ENCODE results near the gene TGFBR3L.

The TGFBR3L gene

GRCh38 chr19:7873304-7874075, 41.1 kb upstream of the TGFBR3L start:
- no peak overlapping the region for H3K4me3 ChIP-seq (ENCODE audit: low read depth, low read length)
- TF ChIP-seq CTCF (IDR thresholded peaks at IDR 0.05; ENCODE audit: low read depth, low read length, missing control alignments) = no peak
- DNase-seq (ENCODE audit: low read depth) = no peak

GRCh38 chr19:7874076-7874896, 40.3 kb upstream of the TGFBR3L start, which contains the start of gene PRR36:
TSS of gene PRR36 (minus strand) at chr19:7874390. CDS start at chr19:7873689, 701 bp downstream.
- no peak for DNase-seq (ENCODE audit: low read depth)
- no peak for TF ChIP-seq CTCF (IDR thresholded peaks at IDR 0.05; ENCODE audit: low read depth, low read length, missing control alignments)
- H3K4me3 ChIP-seq (ENCODE audit: low read depth, low read length) = no peak within 1 kb of the TSS

- no peak for DNase-seq (ENCODE audit: low read depth)
- TF ChIP-seq CTCF (IDR thresholded peaks at IDR 0.05; ENCODE audit: low read depth, low read length, missing control alignments) = no peak
- no peak overlapping the region for H3K4me3 ChIP-seq (ENCODE audit: low read depth, low read length)
Measured at GRCh38 chr19:7874897-7875273, 39.7 kb upstream of the TGFBR3L start.

- no peak for TF ChIP-seq CTCF (IDR thresholded peaks at IDR 0.05; ENCODE audit: low read depth, low read length, missing control alignments)
- H3K4me3 ChIP-seq (ENCODE audit: low read depth, low read length) = no peak overlapping the region
- no peak for DNase-seq (ENCODE audit: low read depth)
Measured at GRCh38 chr19:7877249-7877836, 37.3 kb upstream of the TGFBR3L start.

- no peak overlapping the region for H3K4me3 ChIP-seq (ENCODE audit: low read depth, low read length)
- no peak for DNase-seq (ENCODE audit: low read depth)
- TF ChIP-seq CTCF (IDR thresholded peaks at IDR 0.05; ENCODE audit: low read depth, low read length, missing control alignments) = no peak
Measured at GRCh38 chr19:7879111-7879807, 35.4 kb upstream of the TGFBR3L start.

GRCh38 chr19:7879836-7880235, 34.8 kb upstream of the TGFBR3L start:
- DNase-seq (ENCODE audit: low read depth) = no peak
- no peak for TF ChIP-seq CTCF (IDR thresholded peaks at IDR 0.05; ENCODE audit: low read depth, low read length, missing control alignments)

More at GRCh38 chr19:7879836-7880235, 34.8 kb upstream of the TGFBR3L start:
- H3K4me3 ChIP-seq (ENCODE audit: low read depth, low read length) = no peak overlapping the region

Data from GM12864 (cell line).